AG09319 (cell line): ENCODE measurements around the gene IP6K1.
A peak's percentile ranks its signal among the peaks of the same experiment; 100 is the strongest.
"Not testable (repeated sequence)": the region's sequence is repeated elsewhere in the genome, so short reads cannot be mapped to it uniquely, and the experiment has no call there.

ENCODE experiments used
- DNase-seq: peaks from one replicate; pipeline ENCODE4 v3.0.0-alpha.2; 2010; ENCODE audit warnings: low read depth; ENCODE audit errors: extremely low read depth
- CTCF ChIP-seq: IDR thresholded peaks from 2 replicates; pipeline ENCODE4 v1.5.1; 2011; ENCODE audit warnings: low read depth, mild to moderate bottlenecking, inconsistent platforms, low read length, moderate library complexity

The IP6K1 gene

GRCh38 chr3:49703956-49704355 lies 82.4 kb downstream of the IP6K1 start:
- no peak for DNase-seq
- no peak for TF ChIP-seq CTCF

GRCh38 chr3:49703443-49703927 lies 82.9 kb downstream of the IP6K1 start:
- TF ChIP-seq CTCF, result peak; percentile 85
- no peak for DNase-seq

GRCh38 chr3:49702672-49703071 lies 83.7 kb downstream of the IP6K1 start:
- no peak for DNase-seq
- no peak for TF ChIP-seq CTCF

GRCh38 chr3:49701388-49702077 lies 84.8 kb downstream of the IP6K1 start:
- peak; percentile 51 for TF ChIP-seq CTCF
- no peak for DNase-seq

GRCh38 chr3:49700453-49701128 lies 85.8 kb downstream of the IP6K1 start:
- TF ChIP-seq CTCF, result no peak; the same call in 1 of the 2 replicates
- DNase-seq, result no peak

GRCh38 chr3:49700014-49700413 lies 86.3 kb downstream of the IP6K1 start:
- no peak for DNase-seq
- no peak for TF ChIP-seq CTCF

- DNase-seq, result no peak
These were observed 86.9 kb downstream of the IP6K1 start for GRCh38 chr3:49699281-49699979.

GRCh38 chr3:49695350-49696015 lies 90.9 kb downstream of the IP6K1 start:
- DNase-seq, result not testable (repeated sequence)

More at GRCh38 chr3:49699281-49699979, 86.9 kb downstream of the IP6K1 start:
- no peak for TF ChIP-seq CTCF

GRCh38 chr3:49694409-49695070 lies 91.8 kb downstream of the IP6K1 start:
- not testable (repeated sequence) for DNase-seq
